Endothelial cell of umbilical vein (primary cell): ENCODE data around the gene RAB3GAP2. TPM values are rescaled to one million over a fixed set of nuclear protein-coding genes. Genes with fewer than 3 reads are reported as not detected.

Experiments
- BruUV-seq: library from RNA; stranded (reverse); fragments of 400-500 nt; replicated peaks from 2 replicates; lab custom pipeline; 2021; lab: Mats Ljungman, UMichigan
- CTCF ChIA-PET: fragments of 300-600, 350-600 bp; sonication (Branson Sonifier 250); formaldehyde crosslinking; loops from one replicate; lab custom pipeline; 2021; ENCODE audit warnings: antibody characterized with exemption, inconsistent platforms; lab: Charles Lee
- POLR2A ChIA-PET: fragments of 300-600, 350-600 bp; sonication (Branson Sonifier 250); formaldehyde crosslinking; loops from one replicate; lab custom pipeline; 2021; ENCODE audit warnings: antibody characterized with exemption, inconsistent platforms; lab: Charles Lee
- DNase-seq: peaks from one replicate; pipeline ENCODE4 v3.0.0-alpha.2; 2011; ENCODE audit warnings: low read depth, low spot score
- FAIRE-seq: peaks from 2 replicates; lab custom pipeline; 2011; peaks lifted over from hg19 to GRCh38; lab: Jason Lieb, UNC
- H2AFZ ChIP-seq: 2 replicates; pipeline ENCODE4 v1.6.0; 2012; ENCODE audit warnings: low read depth, low read length, control low read depth, inconsistent platforms
- H3K27ac ChIP-seq: 2 replicates; pipeline ENCODE4 v1.5.1; 2011; ENCODE audit warnings: low read depth, mild to moderate bottlenecking, control low read depth, low read length, moderate library complexity; ENCODE audit not compliant: insufficient read depth
- H3K27me3 ChIP-seq, 2 experiments: 2 replicates each; pipeline versions ENCODE4 v1.6.0 to v1.6.1; 2011; ENCODE audit warnings: low read length in 2 of 2, mixed read lengths in 1 of 2; ENCODE audit not compliant: control insufficient read depth in 2 of 2, insufficient read depth in 2 of 2
- H3K36me3 ChIP-seq, 2 experiments: 2 replicates in 1 of 2; 3 replicates in 1 of 2; pipeline ENCODE4 v1.5.1; 2011; ENCODE audit warnings: low read length in 2 of 2, mild to moderate bottlenecking in 1 of 2, moderate library complexity in 1 of 2; ENCODE audit not compliant: control insufficient read depth in 2 of 2, insufficient read depth in 2 of 2; ENCODE audit errors: extremely low read depth in 1 of 2
- H3K4me1 ChIP-seq: 3 replicates; pipeline ENCODE4 v1.5.1; 2011; ENCODE audit warnings: mild to moderate bottlenecking, low read length; ENCODE audit not compliant: control insufficient read depth, insufficient read depth; ENCODE audit errors: extremely low read depth
- H3K4me2 ChIP-seq: 2 replicates; pipeline ENCODE4 v1.6.1; 2011; ENCODE audit warnings: low read length, control low read depth, mixed read lengths; ENCODE audit not compliant: insufficient read depth
- H3K4me3 ChIP-seq, 3 experiments: fragments of 200-600 bp in 1 of 3; sonication (generic), shearing (Covaris generic) in 1 of 3; replicated peaks in 1 of 3; 2 replicates each; pipeline ENCODE4 v1.5.1; 2011 to 2016; ENCODE audit warnings: control low read depth in 3 of 3, low read length in 3 of 3, mild to moderate bottlenecking in 2 of 3, inconsistent platforms in 1 of 3, low read depth in 1 of 3, moderate library complexity in 1 of 3; ENCODE audit not compliant: insufficient read depth in 1 of 3
- H3K79me2 ChIP-seq: 2 replicates; pipeline ENCODE4 v1.6.0; 2012; ENCODE audit warnings: low read length, inconsistent platforms; ENCODE audit not compliant: control insufficient read depth, insufficient read depth
- H3K9ac ChIP-seq: replicated peaks from 2 replicates; pipeline ENCODE3; 2011; ENCODE audit warnings: low read length, control low read depth; ENCODE audit not compliant: insufficient read depth; ENCODE audit errors: extremely low read depth
- H3K9me1 ChIP-seq: replicated peaks from 3 replicates; pipeline ENCODE4 v1.6.0; 2011; ENCODE audit warnings: mild to moderate bottlenecking, low read length; ENCODE audit not compliant: control insufficient read depth, insufficient read depth; ENCODE audit errors: extremely low read depth
- H3K9me3 ChIP-seq: replicated peaks from 2 replicates; pipeline ENCODE4 v1.5.1; 2012; ENCODE audit warnings: low read length, inconsistent platforms; ENCODE audit not compliant: control insufficient read depth, insufficient read depth
- H4K20me1 ChIP-seq: replicated peaks from 2 replicates; pipeline ENCODE3; 2011; ENCODE audit warnings: mild to moderate bottlenecking, low read length; ENCODE audit not compliant: control insufficient read depth, insufficient read depth; ENCODE audit errors: extremely low read depth
- CTCF ChIP-seq, 2 donors: IDR thresholded peaks; 1 replicate in 1 of 2; 2 replicates in 1 of 2; pipeline ENCODE4 v1.5.1; 2011; ENCODE audit warnings: low read length in 2 of 2, mild to moderate bottlenecking in 2 of 2, moderate library complexity in 2 of 2, control low read depth in 1 of 2, inconsistent platforms in 1 of 2, low read depth in 1 of 2; ENCODE audit not compliant: insufficient read depth in 1 of 2; ENCODE audit errors: extremely low read depth in 1 of 2
- EZH2 ChIP-seq: IDR thresholded peaks from 2 replicates; pipeline ENCODE4 v1.6.1; 2012; ENCODE audit warnings: borderline replicate concordance, low read depth, mild to moderate bottlenecking, moderate library complexity, low read length, inconsistent platforms; ENCODE audit not compliant: severe bottlenecking
- FOS ChIP-seq: IDR thresholded peaks from 2 replicates; pipeline ENCODE4 v1.6.1; 2011; ENCODE audit warnings: mild to moderate bottlenecking, low read length, moderate library complexity, borderline replicate concordance; ENCODE audit not compliant: insufficient read depth
- GATA2 ChIP-seq: IDR thresholded peaks from 2 replicates; pipeline ENCODE4 v1.7.0; 2011; ENCODE audit warnings: low read depth, mild to moderate bottlenecking, moderate library complexity, mixed read lengths, low read length; ENCODE audit not compliant: insufficient read length, insufficient read depth
- JUN ChIP-seq: IDR thresholded peaks from 2 replicates; pipeline ENCODE4 v1.6.1; 2011; ENCODE audit warnings: borderline replicate concordance, low read depth; ENCODE audit not compliant: insufficient read length, insufficient read depth
- MAX ChIP-seq: IDR thresholded peaks from 2 replicates; pipeline ENCODE4 v1.6.1; 2011; ENCODE audit not compliant: insufficient read depth, insufficient read length
- MYC ChIP-seq: IDR thresholded peaks from one replicate; pipeline ENCODE4 v1.6.1; 2011; ENCODE audit warnings: mild to moderate bottlenecking, low read depth, low read length
- POLR2A ChIP-seq: IDR thresholded peaks from 2 replicates; pipeline ENCODE4 v1.6.1; 2012; ENCODE audit warnings: low read depth, mild to moderate bottlenecking, control low read depth, low read length
- POLR2AphosphoS5 ChIP-seq: IDR thresholded peaks from 2 replicates; pipeline ENCODE4 v1.6.1; 2012; ENCODE audit warnings: low read depth, mild to moderate bottlenecking, control low read depth, low read length, moderate library complexity; ENCODE audit not compliant: insufficient read depth
- dilution Hi-C: fragments of 300-500 bp; cut with MboI; formaldehyde crosslinking; loops from one replicate; pipeline ENCODE4 v1.15.0; 2019; ENCODE audit warnings: low sequenced_read_pairs; ENCODE audit not compliant: extremely low pct_ligation_motif_present
- intact Hi-C: fragments of 100-400 bp; cut with micrococcal nuclease; formaldehyde crosslinking; loops from one replicate; pipeline ENCODE4 v1.10.0; 2022
- polyA plus RNA-seq, 4 experiments: library from polyadenylated mRNA; depleted of rRNA in 3 of 4; stranded (reverse) in 3 of 4; unstranded in 1 of 4; fragments of >200 nt; gene quantifications; 2 replicates each; pipeline versions ENCODE4 v1.2.1 to v1.2.3, GENCODE V29; 2011 to 2012; ENCODE audit warnings: missing spikeins in 1 of 4
- total RNA-seq: library from RNA; stranded (reverse); gene quantifications from 2 replicates; pipeline ENCODE4 v1.2.3, GENCODE V29; 2021

Gene RAB3GAP2
- total and polyA plus RNA-seq, 2 donors (not counting 3 experiments of a cell fraction or from before 2014, with no cell fraction given): 11.1 to 37.4 TPM

GRCh38 chr1:220127076-220127475 is 145.2 kb downstream of the RAB3GAP2 start:
- Histone ChIP-seq H3K9me1 (no peaks in the 10 kb centered on the region), H3K4me2 (no peak overlapping the region), H3K36me3 (peaks cover 3 to 4% of the 10 kb centered on the region in 2 experiments), H3K4me3 (no peak overlapping the region), H3K9ac (no peak overlapping the region), H3K27me3 (no peaks in the 10 kb centered on the region), H3K27ac (no peak overlapping the region), H3K4me1 (no peaks in the 10 kb centered on the region), H2AFZ (no peak overlapping the region), H3K9me3 (no peaks in the 10 kb centered on the region), H3K79me2 (no peaks in the 10 kb centered on the region), H4K20me1 (no peaks in the 10 kb centered on the region)
- FAIRE-seq (no peak), DNase-seq (no peak)
- intact Hi-C loops (no loop called here), dilution Hi-C loops (no loop called here)
- TF ChIP-seq JUN (no peak), MYC (no peak), GATA2 (no peak), CTCF (IDR thresholded peaks at IDR 0.05; ENCODE audit: extremely low read depth in 1 of 2, insufficient read depth in 1 of 2, low read depth in 1 of 2, low read length in 2 of 2) (no peak), EZH2 (no peak), POLR2A (no peak), FOS (no peak), POLR2AphosphoS5 (no peak), MAX (no peak)
- ChIA-PET POLR2A (no interaction called here), CTCF (interaction anchor here (1.0 kb wide), 1 partner anchor 14 kb away, joined by 3 read pairs; no protein-coding TSS in a partner anchor)
- no TSS peak for BruUV-seq
